Cardiac fibroblast (primary cell): ENCODE data around the gene TRAK1.

Source experiments
- DNase-seq, 2 donors: peaks; one replicate each; pipeline versions ENCODE4 v3.0.0 to v3.0.0-alpha.2; 2010; ENCODE audit warnings: low read depth in 2 of 2
- H3K4me3 ChIP-seq, 2 donors: replicated peaks in 1 of 2; 1 replicate in 1 of 2; 2 replicates in 1 of 2; pipeline ENCODE4 v1.5.1; 2011; ENCODE audit warnings: low read depth in 2 of 2, low read length in 2 of 2, mild to moderate bottlenecking in 2 of 2, moderate library complexity in 1 of 2
- CTCF ChIP-seq: IDR thresholded peaks from one replicate; pipeline ENCODE4 v1.5.1; 2011; ENCODE audit warnings: low read depth, mild to moderate bottlenecking, low read length, inconsistent platforms

TRAK1 gene

GRCh38 chr3:42130329-42131070 is 39.3 kb downstream of the TRAK1 start:
- TF ChIP-seq CTCF, result no peak
- no peak overlapping the region for H3K4me3 ChIP-seq
- no peak for DNase-seq

GRCh38 chr3:42133500-42134298 is 42.5 kb downstream of the TRAK1 start:
- no peak for DNase-seq
- H3K4me3 ChIP-seq, result no peak overlapping the region
- TF ChIP-seq CTCF, result no peak

GRCh38 chr3:42134867-42135464 is 43.8 kb downstream of the TRAK1 start:
- no peak for TF ChIP-seq CTCF
- no peak overlapping the region for H3K4me3 ChIP-seq
- DNase-seq, result no peak

GRCh38 chr3:42139621-42140453 is 48.7 kb downstream of the TRAK1 start:
- no peak for DNase-seq
- no peak for TF ChIP-seq CTCF

GRCh38 chr3:42140665-42141203 is 49.6 kb downstream of the TRAK1 start:
- no peak for DNase-seq
- TF ChIP-seq CTCF, result no peak
- H3K4me3 ChIP-seq, result no peak overlapping the region

More at GRCh38 chr3:42139621-42140453, 48.7 kb downstream of the TRAK1 start:
- no peak overlapping the region for H3K4me3 ChIP-seq

- no peak overlapping the region for H3K4me3 ChIP-seq
- no peak for DNase-seq
- no peak for TF ChIP-seq CTCF
Observed at GRCh38 chr3:42143440-42143839, 52.3 kb downstream of the TRAK1 start.
